RWPE2 (cell line): Measurements from ENCODE around the gene SOCS7.
A peak's percentile ranks its signal among the peaks of the same experiment; 100 is the strongest.

Source experiments
- ATAC-seq: fragments of 200-7000 bp; cut with Tn5 transposase; 3 replicates; pipeline ENCODE4 v1.9.1; 2021; ENCODE audit warnings: low read depth
- DNase-seq: peaks from one replicate; pipeline ENCODE4 v3.0.0-alpha.2; 2020; ENCODE audit warnings: low spot score
- H3K27ac ChIP-seq: fragments of 450-650 bp; 2 replicates; pipeline ENCODE4 v1.5.1; 2017; ENCODE audit warnings: mild to moderate bottlenecking; ENCODE audit not compliant: poor library complexity, severe bottlenecking
- H3K27me3 ChIP-seq: fragments of 250-450 bp; sonication (Bioruptor Pico); 2 replicates; pipeline ENCODE4 v1.5.1; 2021; ENCODE audit warnings: mild to moderate bottlenecking, moderate library complexity; ENCODE audit not compliant: insufficient read depth, poor library complexity, severe bottlenecking
- H3K36me3 ChIP-seq: fragments of 250-450 bp; sonication (Bioruptor Pico); 2 replicates; pipeline ENCODE4 v1.5.1; 2020; ENCODE audit warnings: low read depth, mild to moderate bottlenecking, moderate library complexity
- H3K4me1 ChIP-seq: fragments of 250-450 bp; sonication (Bioruptor Pico); 2 replicates; pipeline ENCODE4 v1.5.1; 2021; ENCODE audit warnings: mild to moderate bottlenecking, moderate library complexity; ENCODE audit not compliant: insufficient read depth, poor library complexity, severe bottlenecking
- H3K4me3 ChIP-seq: fragments of 250-450 bp; sonication (Bioruptor Pico); 2 replicates; pipeline ENCODE4 v1.5.1; 2021; ENCODE audit warnings: mild to moderate bottlenecking, moderate library complexity; ENCODE audit not compliant: severe bottlenecking
- H3K9me3 ChIP-seq: fragments of 250-450 bp; sonication (Bioruptor Pico); 2 replicates; pipeline ENCODE4 v1.5.1; 2021; ENCODE audit warnings: mild to moderate bottlenecking, moderate library complexity; ENCODE audit not compliant: severe bottlenecking
- CTCF ChIP-seq: fragments of 450-650 bp; IDR thresholded peaks from one replicate; pipeline ENCODE4 v1.5.1; 2017; ENCODE audit warnings: mild to moderate bottlenecking, moderate library complexity; ENCODE audit not compliant: poor library complexity, severe bottlenecking

Gene SOCS7

GRCh38 chr17:38443356-38444031 lies 91.8 kb downstream of the SOCS7 start:
- H3K27me3 ChIP-seq = no peaks in the 10 kb centered on the region
- no peak overlapping the region for H3K4me3 ChIP-seq
- H3K36me3 ChIP-seq = no peaks in the 10 kb centered on the region
- no peaks in the 10 kb centered on the region for H3K9me3 ChIP-seq
- TF ChIP-seq CTCF = no peak
- no peak overlapping the region for H3K27ac ChIP-seq
- peaks cover 14% of the 10 kb centered on the region for H3K4me1 ChIP-seq
- DNase-seq (peak; percentile 54), ATAC-seq (0 out of 3 replicates have a peak, but pooled peaks have one; percentile 4)

DNA sequence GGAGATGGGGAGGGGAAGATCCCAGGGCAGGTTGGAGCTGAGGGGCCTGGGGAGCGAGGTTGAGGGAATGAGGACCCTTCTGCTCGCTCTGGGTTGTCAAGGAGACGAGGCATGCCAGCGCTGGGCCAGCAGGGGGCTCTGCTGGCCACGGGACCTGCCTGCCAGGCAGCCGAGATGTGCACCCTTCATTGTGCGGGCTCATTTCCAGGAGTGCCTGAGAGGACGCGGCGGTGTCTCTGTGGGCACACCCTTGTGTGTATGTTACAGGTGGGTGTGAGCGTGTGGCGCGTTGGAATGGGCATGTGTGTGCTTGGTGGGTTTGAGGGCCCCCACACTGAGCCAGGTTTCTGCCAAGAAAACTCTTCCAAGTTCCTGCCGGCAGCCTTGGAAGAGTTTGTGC lies 92.5 kb downstream of the SOCS7 start:
- H3K9me3 ChIP-seq = no peaks in the 10 kb centered on the region
- peak; percentile 97 for TF ChIP-seq CTCF
- peak; percentile 81 for DNase-seq
- H3K4me1 ChIP-seq = peaks cover 21% of the 10 kb centered on the region
- no peak overlapping the region for H3K4me3 ChIP-seq
- no peaks in the 10 kb centered on the region for H3K36me3 ChIP-seq
- H3K27ac ChIP-seq = no peak overlapping the region
- H3K27me3 ChIP-seq = no peaks in the 10 kb centered on the region
- ATAC-seq = peak; percentile 83

DNA sequence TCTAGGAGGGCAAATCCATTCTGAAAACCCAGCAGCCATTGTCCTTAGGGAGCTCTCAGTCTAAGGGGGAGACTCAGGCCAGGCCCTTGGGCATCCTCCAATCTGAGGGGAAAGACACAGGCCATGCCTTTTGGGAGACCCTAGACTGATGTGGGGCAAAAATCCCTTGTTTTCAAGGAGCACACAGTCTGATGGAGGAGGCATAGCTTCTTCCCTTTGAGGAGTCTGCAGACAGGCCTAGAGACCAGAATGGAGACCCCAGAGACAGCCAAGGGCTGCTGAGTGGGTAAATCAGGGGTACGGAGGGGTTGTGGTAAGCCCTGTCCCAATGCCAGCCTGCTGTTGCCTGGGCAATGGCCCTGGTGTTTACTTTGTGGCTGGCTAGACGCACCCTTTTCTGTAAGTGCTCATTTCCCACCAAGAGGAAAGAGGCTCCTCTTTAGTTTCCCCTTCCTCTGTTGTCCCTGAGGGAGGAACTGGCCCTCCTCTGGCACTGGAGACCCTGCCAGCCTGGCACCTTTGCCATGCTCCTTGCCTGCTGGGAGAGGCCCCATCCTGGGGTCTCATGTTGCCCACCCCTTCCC lies 96.0 kb downstream of the SOCS7 start:
- ATAC-seq (no peak), DNase-seq (no peak)
- Histone ChIP-seq H3K4me3 (no peak overlapping the region), H3K27ac (peak overlapping the region; percentile 99), H3K4me1 (peaks cover 52% of the 10 kb centered on the region), H3K9me3 (no peaks in the 10 kb centered on the region), H3K27me3 (no peaks in the 10 kb centered on the region), H3K36me3 (peaks cover 15% of the 10 kb centered on the region)
- TF ChIP-seq CTCF = no peak

DNA sequence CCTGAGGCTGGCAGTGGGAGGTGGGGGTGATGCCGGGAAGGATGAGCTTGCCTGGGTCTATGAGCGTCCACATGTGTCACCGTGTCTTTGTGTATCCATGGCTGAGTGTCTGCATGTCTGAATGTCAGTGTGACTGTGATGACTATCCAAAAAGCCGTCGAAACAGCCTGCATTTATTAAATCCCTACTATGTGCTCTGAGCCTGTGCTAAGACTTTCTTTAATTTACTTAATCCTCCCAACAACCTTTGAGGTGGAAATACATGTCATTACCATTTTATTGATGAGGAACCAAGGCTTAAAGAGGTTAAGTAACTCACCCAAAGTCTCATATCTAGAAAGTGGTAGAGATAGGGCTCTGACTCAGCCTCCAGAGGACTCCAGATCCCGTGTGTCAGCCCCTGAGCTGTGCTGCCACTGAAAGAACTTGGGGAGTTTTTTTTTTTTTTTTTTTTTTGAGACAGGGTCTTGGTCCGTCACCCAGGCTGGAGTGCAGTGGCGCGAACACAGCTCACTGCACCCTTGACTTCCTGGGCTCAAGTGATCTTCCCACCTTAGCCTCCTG lies 96.6 kb downstream of the SOCS7 start:
- no peaks in the 10 kb centered on the region for H3K27me3 ChIP-seq
- H3K36me3 ChIP-seq = peaks cover 15% of the 10 kb centered on the region
- TF ChIP-seq CTCF = no peak
- peak overlapping the region; percentile 99 for H3K27ac ChIP-seq
- H3K4me3 ChIP-seq = no peak overlapping the region
- peaks cover 57% of the 10 kb centered on the region for H3K4me1 ChIP-seq
- DNase-seq (no peak), ATAC-seq (no peak)
- no peaks in the 10 kb centered on the region for H3K9me3 ChIP-seq

DNA sequence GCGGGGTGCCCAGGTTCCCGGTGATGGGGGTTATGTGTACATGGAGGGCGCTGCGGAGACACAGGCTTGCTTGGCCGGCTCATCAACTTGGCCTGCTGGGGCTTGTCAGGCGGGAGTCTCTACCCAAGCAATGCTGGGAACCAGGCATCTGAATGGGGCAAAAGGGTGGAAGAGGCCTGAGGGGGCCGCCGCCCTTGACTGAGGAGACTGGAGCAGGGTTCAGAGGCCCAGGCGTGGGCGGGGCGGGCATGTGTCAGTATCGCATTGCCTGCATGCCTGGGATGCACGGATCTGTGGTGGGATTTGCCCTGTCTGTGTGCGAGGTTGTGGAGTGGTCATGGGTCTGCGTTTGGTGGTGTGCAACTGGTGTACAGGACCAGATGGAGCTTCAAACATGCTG lies 97.7 kb downstream of the SOCS7 start:
- Histone ChIP-seq H3K4me1 (peaks cover 56% of the 10 kb centered on the region), H3K27ac (peak overlapping the region; percentile 99), H3K36me3 (peaks cover 15% of the 10 kb centered on the region), H3K4me3 (no peak overlapping the region), H3K9me3 (no peaks in the 10 kb centered on the region), H3K27me3 (no peaks in the 10 kb centered on the region)
- TF ChIP-seq CTCF = peak; percentile 16
- peak; percentile 96 for DNase-seq
- peak; percentile 57 for ATAC-seq
